Activated naive CD8-positive, alpha-beta T cell treated with anti-CD3 and anti-CD28 coated beads, Interleukin-2, amount 10 ng/mL, durations not matched to agents 7 days and 5 days (primary cell): ENCODE data around the gene BNC2. TPM values are rescaled to one million over a fixed set of nuclear protein-coding genes. Genes with fewer than 3 reads are reported as not detected.
"Not testable (repeated sequence)": the region's sequence is repeated elsewhere in the genome, so short reads cannot be mapped to it uniquely, and the experiment has no call there.

Experiments
- ATAC-seq: fragments of 150-1000 bp; cut with Tn5 transposase; one replicate; pipeline ENCODE4 v1.10.0; 2021; ENCODE audit warnings: low read depth, moderate library complexity
- POLR2A ChIA-PET: fragments of 350-600 bp; sonication (Branson Sonifier 250); formaldehyde crosslinking; loops from one replicate; lab custom pipeline; 2021; ENCODE audit warnings: antibody characterized with exemption; lab: Charles Lee
- DNase-seq: peaks from one replicate; pipeline ENCODE4 v3.0.0; 2021
- H3K27ac Mint-ChIP-seq: one replicate; pipeline ENCODE4 v1.8.0; 2022; ENCODE audit warnings: mild to moderate bottlenecking, mixed read lengths
- H3K27me3 Mint-ChIP-seq: one replicate; pipeline ENCODE4 v1.8.0; 2022; ENCODE audit warnings: mild to moderate bottlenecking, moderate library complexity, mixed read lengths
- H3K36me3 Mint-ChIP-seq: one replicate; pipeline ENCODE4 v1.8.0; 2021; ENCODE audit warnings: mild to moderate bottlenecking, mixed read lengths
- H3K4me1 Mint-ChIP-seq: one replicate; pipeline ENCODE4 v1.8.0; 2021; ENCODE audit warnings: mixed read lengths
- H3K4me3 Mint-ChIP-seq: one replicate; pipeline ENCODE4 v1.8.0; 2022; ENCODE audit warnings: mild to moderate bottlenecking, moderate library complexity, mixed read lengths
- H3K9me3 Mint-ChIP-seq: one replicate; pipeline ENCODE4 v1.8.0; 2021; ENCODE audit warnings: mixed read lengths
- total RNA-seq, 2 experiments: library from RNA; stranded (reverse); gene quantifications; one replicate each; pipeline ENCODE4 v1.2.3, GENCODE V29; 2021

BNC2 gene
- total RNA-seq, 2 experiments from 2014 or later: not detected

DNA sequence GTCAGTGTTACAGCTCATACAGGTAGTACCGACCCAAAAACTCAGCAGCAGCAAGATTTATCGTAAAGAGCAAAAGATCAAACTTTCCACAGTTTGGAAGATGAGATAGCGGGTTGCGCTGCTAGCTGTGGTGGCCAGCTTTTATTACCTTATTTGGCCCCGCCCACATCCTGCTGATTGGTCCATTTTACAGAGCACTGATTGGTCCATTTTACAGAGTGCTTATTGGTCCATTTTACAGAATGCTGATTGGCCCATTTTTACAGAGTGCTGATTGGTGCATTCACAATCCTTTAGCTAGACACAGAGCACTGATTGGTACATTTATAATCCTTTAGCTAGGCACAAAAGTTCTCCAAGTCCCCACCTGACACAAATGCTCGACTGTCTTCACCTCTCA is 12.0 kb upstream of the BNC2 start:
- H3K27ac Mint-ChIP-seq, H3K36me3 Mint-ChIP-seq, DNase-seq, POLR2A ChIA-PET, H3K27me3 Mint-ChIP-seq, H3K4me3 Mint-ChIP-seq, ATAC-seq, H3K9me3 Mint-ChIP-seq, H3K4me1 Mint-ChIP-seq: not testable (repeated sequence)

DNA sequence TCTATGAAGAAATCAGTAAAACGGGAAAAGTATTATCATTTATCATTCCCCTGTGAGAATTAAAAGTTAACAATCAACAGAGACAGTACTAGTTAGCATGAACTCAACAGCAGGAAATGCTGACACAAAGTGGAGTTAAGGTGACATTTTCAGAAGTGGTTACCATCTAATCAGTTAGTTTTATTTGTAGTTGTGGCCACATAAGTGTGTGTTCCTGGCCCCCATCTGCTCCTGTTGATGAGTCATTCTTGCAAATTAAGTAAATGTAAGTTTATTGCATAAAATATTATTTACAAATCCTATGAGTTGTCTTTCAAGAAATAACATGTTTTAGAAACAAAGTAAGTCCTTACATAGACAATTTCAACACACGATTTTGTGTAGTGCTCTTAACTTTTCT is 8.9 kb upstream of the BNC2 start:
- no peak overlapping the region for H3K27ac Mint-ChIP-seq
- POLR2A ChIA-PET: no interaction called here
- no peak for DNase-seq
- peaks cover 6% of the 10 kb centered on the region for H3K9me3 Mint-ChIP-seq
- no peak overlapping the region for H3K4me3 Mint-ChIP-seq
- H3K4me1 Mint-ChIP-seq: peaks cover 2% of the 10 kb centered on the region
- no peaks in the 10 kb centered on the region for H3K27me3 Mint-ChIP-seq
- ATAC-seq: no peak
- H3K36me3 Mint-ChIP-seq: no peaks in the 10 kb centered on the region

DNA sequence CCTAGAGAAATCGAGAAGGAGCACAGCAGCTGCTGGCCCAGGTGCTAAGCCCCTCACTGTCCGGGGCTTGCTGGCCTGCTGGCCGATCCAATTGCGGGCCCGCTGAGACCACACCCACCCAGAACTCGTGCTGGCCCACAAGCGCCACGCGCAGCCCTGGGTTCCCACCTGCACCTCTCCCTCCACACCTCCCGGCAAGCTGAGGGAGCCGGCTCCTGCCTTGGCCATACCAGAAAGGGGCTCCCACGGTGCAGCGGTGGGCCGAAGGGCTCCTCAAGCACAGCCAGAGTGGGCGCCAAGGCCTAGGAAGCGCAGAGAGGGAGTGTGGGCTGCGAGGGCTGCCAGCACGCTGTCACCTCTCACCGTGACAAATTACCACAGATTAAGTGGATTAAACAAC is 6.8 kb upstream of the BNC2 start:
- Mint-ChIP-seq H3K27me3 (peaks cover 16% of the 10 kb centered on the region), H3K27ac (no peak overlapping the region), H3K9me3 (peaks cover 2% of the 10 kb centered on the region), H3K4me1 (peaks cover 2% of the 10 kb centered on the region), H3K36me3 (no peaks in the 10 kb centered on the region), H3K4me3 (no peak overlapping the region)
- POLR2A ChIA-PET: no interaction called here
- DNase-seq (no peak), ATAC-seq (no peak)

- Mint-ChIP-seq H3K9me3 (peaks cover 2% of the 10 kb centered on the region), H3K27ac (no peak overlapping the region), H3K4me1 (peaks cover 5% of the 10 kb centered on the region), H3K27me3 (peaks cover 45% of the 10 kb centered on the region), H3K36me3 (peaks cover 2% of the 10 kb centered on the region), H3K4me3 (no peak overlapping the region)
- POLR2A ChIA-PET: no interaction called here
- ATAC-seq (no peak), DNase-seq (no peak)
Measured at GRCh38 chr9:16873126-16873802, 2.8 kb upstream of the BNC2 start.

DNA sequence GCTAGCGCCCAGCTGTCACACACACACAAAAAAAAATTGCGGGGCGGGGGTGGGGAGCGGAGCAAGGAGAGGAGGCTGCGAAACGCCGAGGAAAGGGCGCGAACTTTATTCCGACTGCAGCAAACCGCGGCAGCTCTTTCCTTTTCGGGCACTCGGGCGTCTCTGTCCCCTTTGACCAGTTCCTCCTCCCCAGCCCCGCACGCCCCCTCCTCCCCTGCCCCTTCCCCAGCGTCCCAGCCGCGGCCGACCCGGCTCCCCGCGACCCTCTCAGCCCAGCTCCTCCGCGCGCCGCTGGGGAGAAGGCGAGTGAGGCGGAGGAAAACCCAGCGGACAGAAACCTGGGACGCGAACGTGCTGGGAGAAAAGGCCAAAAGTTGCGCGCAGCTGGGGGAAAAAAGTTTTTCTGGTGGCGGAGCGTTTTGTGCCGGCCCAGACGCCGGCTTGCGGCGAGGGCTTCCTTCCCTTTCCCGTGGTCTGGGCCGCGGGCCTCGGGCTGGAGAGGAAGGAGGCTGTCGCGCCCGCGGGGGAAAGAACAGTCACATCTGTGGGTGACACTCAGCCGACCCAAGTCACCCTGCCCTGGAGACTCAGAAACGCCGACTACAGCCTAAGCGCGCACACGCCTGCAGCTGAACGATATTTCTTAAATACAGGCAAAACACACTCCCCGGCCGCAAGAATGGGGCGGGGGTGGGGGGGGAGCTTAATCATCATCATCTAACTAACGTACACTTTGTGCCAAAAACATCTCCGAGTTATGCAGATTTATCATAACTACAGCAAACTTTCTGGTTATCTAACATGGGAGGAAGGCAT is 1.1 kb upstream of the BNC2 start:
- Mint-ChIP-seq H3K9me3 (no peaks in the 10 kb centered on the region), H3K36me3 (peaks cover 2% of the 10 kb centered on the region), H3K27me3 (peaks cover 53% of the 10 kb centered on the region), H3K27ac (no peak overlapping the region), H3K4me1 (peaks cover 5% of the 10 kb centered on the region), H3K4me3 (peak overlapping the region; percentile 82)
- ATAC-seq (peak; percentile 52), DNase-seq (peak; percentile 38)
- POLR2A ChIA-PET: no interaction called here

DNA sequence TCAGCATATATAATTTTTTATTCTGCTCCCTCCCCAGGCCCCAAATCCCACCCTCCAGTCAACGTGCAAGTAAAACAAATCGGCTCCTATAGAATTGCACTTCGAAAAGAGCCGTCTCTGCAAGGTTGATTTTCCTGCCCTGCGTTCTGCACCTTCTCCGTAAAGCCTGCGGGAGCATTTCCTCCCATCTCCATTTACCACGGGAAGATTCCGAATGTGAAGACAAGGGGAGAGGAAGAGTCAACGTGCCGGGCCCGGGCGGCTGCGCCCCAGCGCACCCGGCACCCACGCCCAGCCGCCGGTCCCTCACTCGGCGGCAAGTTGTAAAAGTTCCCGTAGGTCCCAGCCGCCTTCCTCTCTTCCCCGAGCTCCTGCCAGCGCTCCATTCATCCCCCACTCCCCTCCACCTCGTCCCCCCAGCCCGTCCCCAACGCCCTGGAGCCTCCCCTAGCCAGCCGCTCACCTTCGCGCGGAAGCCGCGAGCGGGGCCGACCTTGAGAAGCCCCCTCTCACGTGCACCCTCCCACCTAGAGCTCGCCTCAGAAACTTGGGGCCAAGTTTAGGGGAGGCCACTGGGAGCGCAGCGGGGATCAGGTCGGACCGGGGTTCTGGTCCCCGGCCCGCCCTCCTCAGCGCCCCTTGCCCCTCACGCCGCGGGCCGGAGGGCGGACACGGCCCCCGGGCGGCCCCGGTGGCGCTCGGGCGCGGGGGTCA is 431 bp downstream of the BNC2 start:
- DNase-seq (no peak), ATAC-seq (no peak)
- POLR2A ChIA-PET: no interaction called here
- peaks cover 5% of the 10 kb centered on the region for H3K4me1 Mint-ChIP-seq
- no peaks in the 10 kb centered on the region for H3K9me3 Mint-ChIP-seq
- peaks cover 2% of the 10 kb centered on the region for H3K36me3 Mint-ChIP-seq
- no peak overlapping the region for H3K4me3 Mint-ChIP-seq
- peaks cover 54% of the 10 kb centered on the region for H3K27me3 Mint-ChIP-seq
- no peak overlapping the region for H3K27ac Mint-ChIP-seq

DNA sequence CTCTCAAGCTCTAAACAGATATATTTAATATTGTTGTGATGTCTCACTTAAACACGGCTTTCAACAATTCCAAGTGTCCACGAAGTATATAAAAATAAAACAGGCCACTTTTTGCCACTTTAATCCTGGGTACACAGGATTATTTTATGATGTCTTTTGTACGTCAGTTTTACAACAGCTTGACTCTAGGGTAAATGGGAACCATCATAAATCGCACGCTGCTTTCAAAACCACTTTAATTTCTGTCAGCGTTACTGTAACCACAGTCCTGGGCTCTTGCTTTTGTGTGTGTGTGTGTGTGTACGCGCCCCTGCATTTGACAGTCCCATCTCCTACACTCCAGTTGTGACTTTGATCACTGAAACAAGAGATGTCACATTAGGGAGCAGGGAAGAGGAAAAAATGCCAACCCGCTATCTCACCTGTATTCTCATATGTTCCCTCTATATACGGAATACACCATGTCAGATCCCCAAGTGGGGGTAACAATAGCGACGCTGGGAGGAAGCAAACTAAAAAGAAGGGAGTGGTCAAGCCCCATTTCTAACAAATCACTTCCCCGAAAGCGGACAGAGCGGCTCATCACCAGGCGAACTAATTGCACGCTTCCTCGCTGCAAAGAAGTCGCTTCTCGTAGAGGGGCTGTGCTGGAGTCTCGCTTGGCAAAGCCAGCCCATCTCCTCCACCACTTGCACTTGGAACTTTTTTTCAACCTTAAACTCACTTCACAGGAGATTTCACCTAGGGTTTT is 1.2 kb downstream of the BNC2 start:
- DNase-seq: no peak

GRCh38 chr9:16868701-16869100 is 1.8 kb downstream of the BNC2 start:
- Mint-ChIP-seq H3K9me3 (no peaks in the 10 kb centered on the region), H3K4me3 (no peak overlapping the region), H3K4me1 (peaks cover 5% of the 10 kb centered on the region), H3K36me3 (peaks cover 2% of the 10 kb centered on the region), H3K27ac (no peak overlapping the region), H3K27me3 (peaks cover 54% of the 10 kb centered on the region)
- POLR2A ChIA-PET: no interaction called here
- no peak for ATAC-seq
- no peak for DNase-seq

More for the DNA sequence above, 1.2 kb downstream of the BNC2 start:
- POLR2A ChIA-PET: no interaction called here
- no peak overlapping the region for H3K27ac Mint-ChIP-seq
- no peak overlapping the region for H3K4me3 Mint-ChIP-seq
- peaks cover 2% of the 10 kb centered on the region for H3K36me3 Mint-ChIP-seq
- H3K9me3 Mint-ChIP-seq: no peaks in the 10 kb centered on the region
- peaks cover 5% of the 10 kb centered on the region for H3K4me1 Mint-ChIP-seq
- no peak for ATAC-seq
- H3K27me3 Mint-ChIP-seq: peaks cover 57% of the 10 kb centered on the region

GRCh38 chr9:16867576-16868311 is 2.7 kb downstream of the BNC2 start:
- peaks cover 5% of the 10 kb centered on the region for H3K4me1 Mint-ChIP-seq
- no peak for DNase-seq
- H3K4me3 Mint-ChIP-seq: no peak overlapping the region
- no peak for ATAC-seq
- peaks cover 46% of the 10 kb centered on the region for H3K27me3 Mint-ChIP-seq
- no peak overlapping the region for H3K27ac Mint-ChIP-seq
- H3K9me3 Mint-ChIP-seq: no peaks in the 10 kb centered on the region
- peaks cover 2% of the 10 kb centered on the region for H3K36me3 Mint-ChIP-seq
- POLR2A ChIA-PET: no interaction called here

DNA sequence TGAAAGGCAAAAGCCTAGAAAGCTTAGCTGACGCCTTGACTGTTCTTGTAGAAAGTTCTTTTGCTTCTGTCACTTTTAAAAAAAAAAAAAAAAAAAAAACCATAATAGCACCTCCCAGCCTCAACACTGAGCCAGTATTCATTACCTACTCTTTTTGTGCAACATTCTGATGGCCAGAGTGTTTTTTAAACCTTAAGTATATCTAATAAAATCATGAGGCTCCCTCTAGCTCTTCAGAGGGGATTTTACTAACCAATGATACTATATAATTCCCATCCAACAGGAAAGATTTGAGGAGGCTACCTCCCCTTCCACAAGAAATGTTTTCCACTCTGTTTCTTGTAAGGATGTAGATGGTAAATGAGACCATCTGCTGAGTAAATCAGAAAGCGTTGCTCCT is 3.9 kb downstream of the BNC2 start:
- Mint-ChIP-seq H3K36me3 (peaks cover 2% of the 10 kb centered on the region), H3K9me3 (no peaks in the 10 kb centered on the region), H3K27ac (no peak overlapping the region), H3K27me3 (peaks cover 34% of the 10 kb centered on the region), H3K4me3 (no peak overlapping the region), H3K4me1 (peaks cover 2% of the 10 kb centered on the region)
- DNase-seq (no peak), ATAC-seq (no peak)
- POLR2A ChIA-PET: no interaction called here

DNA sequence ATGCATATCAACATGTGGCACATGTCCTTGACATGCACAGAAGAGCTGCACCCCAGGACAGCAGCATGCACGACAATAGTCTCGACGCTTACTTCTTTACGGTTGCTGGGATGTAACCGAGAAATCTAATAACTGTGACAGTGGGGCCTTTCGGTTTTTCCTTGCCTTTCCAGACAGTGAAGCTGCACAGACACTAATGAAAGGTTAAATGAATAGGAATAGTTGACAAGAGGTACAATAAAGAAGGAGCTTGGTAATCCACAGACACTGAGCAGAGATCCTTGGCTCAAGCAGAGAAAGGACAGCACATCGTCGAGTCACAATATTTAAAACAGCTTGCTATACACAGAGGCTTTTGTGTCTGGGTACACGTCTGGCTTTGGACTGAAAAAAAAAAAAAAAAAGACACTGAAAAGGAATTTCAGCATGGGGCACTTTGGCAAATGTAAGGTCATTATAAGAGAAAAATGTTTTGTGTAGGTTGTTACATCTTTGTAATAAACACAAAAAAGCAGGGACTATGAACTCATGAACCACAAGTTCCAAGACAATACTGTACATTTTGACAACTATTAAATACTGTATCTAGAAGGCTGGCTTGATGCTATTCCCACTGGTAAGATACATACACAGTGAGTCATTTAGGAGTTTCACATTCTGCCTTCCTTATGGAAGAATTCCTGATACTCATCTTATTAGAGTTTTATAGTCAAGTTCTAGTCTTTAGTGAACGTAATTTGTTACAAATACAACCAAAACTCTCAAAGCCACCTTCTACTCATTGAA is 5.6 kb downstream of the BNC2 start:
- no peaks in the 10 kb centered on the region for H3K36me3 Mint-ChIP-seq
- peaks cover 28% of the 10 kb centered on the region for H3K27me3 Mint-ChIP-seq
- H3K9me3 Mint-ChIP-seq: no peaks in the 10 kb centered on the region
- no peak overlapping the region for H3K4me3 Mint-ChIP-seq
- ATAC-seq (no peak), DNase-seq (no peak)
- POLR2A ChIA-PET: no interaction called here
- H3K4me1 Mint-ChIP-seq: no peaks in the 10 kb centered on the region
- no peak overlapping the region for H3K27ac Mint-ChIP-seq

- DNase-seq (no peak), ATAC-seq (no peak)
- H3K27me3 Mint-ChIP-seq: no peaks in the 10 kb centered on the region
- no peak overlapping the region for H3K27ac Mint-ChIP-seq
- H3K4me1 Mint-ChIP-seq: no peaks in the 10 kb centered on the region
- no peaks in the 10 kb centered on the region for H3K36me3 Mint-ChIP-seq
- H3K9me3 Mint-ChIP-seq: no peaks in the 10 kb centered on the region
- no peak overlapping the region for H3K4me3 Mint-ChIP-seq
- POLR2A ChIA-PET: no interaction called here
Measured at GRCh38 chr9:16848179-16848578, 22.3 kb downstream of the BNC2 start.
